ENCODE results near the gene WWOX. TPM values are rescaled to one million over a fixed set of nuclear protein-coding genes. Genes with fewer than 3 reads are reported as not detected.

The WWOX gene
- polyA plus RNA-seq, 1 donor from 2014 or later: 25.6 TPM

GRCh38 chr16:78816499-78817195, 717.2 kb downstream of the WWOX start:
- Histone ChIP-seq H3K36me3 (ENCODE audit: insufficient read depth, low read length) (no peaks in the 10 kb centered on the region), H3K27ac (ENCODE audit: low read length) (no peak overlapping the region), H3K9me3 (ENCODE audit: low read length) (no peaks in the 10 kb centered on the region), H3K79me2 (replicated peaks; ENCODE audit: insufficient read depth, low read length) (no peaks in the 10 kb centered on the region), H3K9me2 (ENCODE audit: insufficient read depth, low read length) (no peaks in the 10 kb centered on the region), H3K27me3 (ENCODE audit: insufficient read depth, low read depth, low read length) (no peaks in the 10 kb centered on the region), H3K4me3 (ENCODE audit: low read length) (no peak overlapping the region), H4K20me1 (ENCODE audit: insufficient read depth) (no peaks in the 10 kb centered on the region), H3K9ac (ENCODE audit: low read length) (no peak overlapping the region), H2AFZ (ENCODE audit: low read depth, low read length) (no peak overlapping the region), H3F3A (ENCODE audit: insufficient read depth, low read length, poor library complexity, severe bottlenecking) (no peaks in the 10 kb centered on the region), H3K4me2 (ENCODE audit: low read length) (no peak overlapping the region)
- TF ChIP-seq RAD21 (conservative IDR thresholded peaks at IDR 0.05) (no peak), POLR2AphosphoS5 (IDR thresholded peaks at IDR 0.05) (no peak), SMC3 (conservative IDR thresholded peaks at IDR 0.05; ENCODE audit: poor library complexity) (no peak), REST (IDR thresholded peaks at IDR 0.05; ENCODE audit: borderline replicate concordance) (no peak), CTCF (IDR thresholded peaks at IDR 0.05; ENCODE audit: poor library complexity, severe bottlenecking) (no peak)

GRCh38 chr16:78817200-78817739, 717.8 kb downstream of the WWOX start:
- H3F3A ChIP-seq (ENCODE audit: insufficient read depth, low read length, poor library complexity, severe bottlenecking): no peaks in the 10 kb centered on the region
- no peaks in the 10 kb centered on the region for H3K9me2 ChIP-seq (ENCODE audit: insufficient read depth, low read length)
- H3K27me3 ChIP-seq (ENCODE audit: insufficient read depth, low read depth, low read length): no peaks in the 10 kb centered on the region
- no peak overlapping the region for H2AFZ ChIP-seq (ENCODE audit: low read depth, low read length)
- H4K20me1 ChIP-seq (ENCODE audit: insufficient read depth): no peaks in the 10 kb centered on the region
- H3K4me2 ChIP-seq (ENCODE audit: low read length): no peak overlapping the region
- no peaks in the 10 kb centered on the region for H3K79me2 ChIP-seq (replicated peaks; ENCODE audit: insufficient read depth, low read length)
- H3K9me3 ChIP-seq (ENCODE audit: low read length): no peaks in the 10 kb centered on the region
- H3K36me3 ChIP-seq (ENCODE audit: insufficient read depth, low read length): no peaks in the 10 kb centered on the region
- no peak overlapping the region for H3K9ac ChIP-seq (ENCODE audit: low read length)
- H3K4me3 ChIP-seq (ENCODE audit: low read length): no peak overlapping the region
- no peak overlapping the region for H3K27ac ChIP-seq (ENCODE audit: low read length)
- TF ChIP-seq REST (IDR thresholded peaks at IDR 0.05; ENCODE audit: borderline replicate concordance) (no peak), EP300 (conservative IDR thresholded peaks at IDR 0.05; ENCODE audit: poor library complexity, severe bottlenecking) (no peak), TAF1 (IDR thresholded peaks at IDR 0.05; ENCODE audit: low read depth) (no peak), EZH2 (IDR thresholded peaks at IDR 0.05; ENCODE audit: borderline replicate concordance, insufficient read depth, low read length, poor library complexity, severe bottlenecking) (no peak), POLR2AphosphoS5 (IDR thresholded peaks at IDR 0.05) (no peak), CTCF (IDR thresholded peaks at IDR 0.05; ENCODE audit: poor library complexity, severe bottlenecking) (no peak), MXI1 (conservative IDR thresholded peaks at IDR 0.05; ENCODE audit: poor library complexity, severe bottlenecking) (no peak), SMC3 (conservative IDR thresholded peaks at IDR 0.05; ENCODE audit: poor library complexity) (no peak), RAD21 (conservative IDR thresholded peaks at IDR 0.05) (no peak)

Measured in neural cell (in vitro differentiated cells).